ENCODE measurements around the gene ULK3. TPM values are rescaled to one million over a fixed set of nuclear protein-coding genes. Genes with fewer than 3 reads are reported as not detected.

The ULK3 gene
- total RNA-seq, 3 donors from 2014 or later (not counting 1 experiment from before 2014, with no cell fraction given) = 54.8 to 75.1 (median 64.7) TPM

DNA sequence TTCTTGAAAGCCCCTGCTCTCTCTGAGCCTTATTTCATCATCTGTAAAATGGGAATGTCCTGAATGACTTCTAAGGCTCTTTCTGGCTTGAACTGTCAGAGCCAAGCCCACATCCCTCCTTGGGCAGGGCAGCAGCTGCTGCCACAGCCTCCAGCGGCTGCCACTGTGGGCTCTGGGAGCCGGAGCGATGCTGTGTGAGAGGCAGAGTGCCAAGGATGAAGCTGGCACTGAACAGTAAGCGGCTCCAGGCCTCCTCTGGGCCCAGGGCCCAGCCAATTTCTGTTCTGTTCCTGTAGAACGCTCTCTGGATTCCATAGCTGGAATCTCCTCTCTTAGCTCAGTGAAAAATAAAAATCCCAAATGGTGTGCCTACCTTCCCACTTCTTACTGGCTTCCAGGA lies 12.1 kb downstream of the ULK3 start:
- Histone ChIP-seq H3K4me3 (ENCODE audit: low read length) (no peak overlapping the region), H3K4me1 (ENCODE audit: control insufficient read depth, insufficient read depth, low read length) (peaks cover 9% of the 10 kb centered on the region), H3K27ac (ENCODE audit: low read length) (no peak overlapping the region), H3K27me3 (ENCODE audit: control insufficient read depth, insufficient read depth, low read length) (peaks cover 13% of the 10 kb centered on the region), H3K9me3 (ENCODE audit: control insufficient read depth, insufficient read depth, low read length) (no peaks in the 10 kb centered on the region), H3K36me3 (ENCODE audit: control insufficient read depth, insufficient read depth, low read length) (no peaks in the 10 kb centered on the region)
- TF ChIP-seq, protein P1, sequence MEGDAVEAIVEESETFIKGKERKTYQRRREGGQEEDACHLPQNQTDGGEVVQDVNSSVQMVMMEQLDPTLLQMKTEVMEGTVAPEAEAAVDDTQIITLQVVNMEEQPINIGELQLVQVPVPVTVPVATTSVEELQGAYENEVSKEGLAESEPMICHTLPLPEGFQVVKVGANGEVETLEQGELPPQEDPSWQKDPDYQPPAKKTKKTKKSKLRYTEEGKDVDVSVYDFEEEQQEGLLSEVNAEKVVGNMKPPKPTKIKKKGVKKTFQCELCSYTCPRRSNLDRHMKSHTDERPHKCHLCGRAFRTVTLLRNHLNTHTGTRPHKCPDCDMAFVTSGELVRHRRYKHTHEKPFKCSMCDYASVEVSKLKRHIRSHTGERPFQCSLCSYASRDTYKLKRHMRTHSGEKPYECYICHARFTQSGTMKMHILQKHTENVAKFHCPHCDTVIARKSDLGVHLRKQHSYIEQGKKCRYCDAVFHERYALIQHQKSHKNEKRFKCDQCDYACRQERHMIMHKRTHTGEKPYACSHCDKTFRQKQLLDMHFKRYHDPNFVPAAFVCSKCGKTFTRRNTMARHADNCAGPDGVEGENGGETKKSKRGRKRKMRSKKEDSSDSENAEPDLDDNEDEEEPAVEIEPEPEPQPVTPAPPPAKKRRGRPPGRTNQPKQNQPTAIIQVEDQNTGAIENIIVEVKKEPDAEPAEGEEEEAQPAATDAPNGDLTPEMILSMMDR (IDR thresholded peaks at IDR 0.05) = no peak
- no peak overlapping the region for H3K27ac Mint-ChIP-seq
- peaks cover 8 to 16% of the 10 kb centered on the region in 2 donors for H3K27me3 Mint-ChIP-seq (ENCODE audit: low read depth in 2 of 2)
- DNase-seq (no peak), ATAC-seq (no peak)
- 89% methylated on average over 5 of the region's 5 CpGs for WGBS (ENCODE audit: insufficient coverage)
- no peaks in the 10 kb centered on the region for H3K36me3 Mint-ChIP-seq
- intact Hi-C loops (cut with micrococcal nuclease) = no loop called here
- no peak overlapping the region for H3K4me3 Mint-ChIP-seq
- H3K4me1 Mint-ChIP-seq = peaks cover 4 to 11% of the 10 kb centered on the region in 2 donors
- no peaks in the 10 kb centered on the region for H3K9me3 Mint-ChIP-seq

DNA sequence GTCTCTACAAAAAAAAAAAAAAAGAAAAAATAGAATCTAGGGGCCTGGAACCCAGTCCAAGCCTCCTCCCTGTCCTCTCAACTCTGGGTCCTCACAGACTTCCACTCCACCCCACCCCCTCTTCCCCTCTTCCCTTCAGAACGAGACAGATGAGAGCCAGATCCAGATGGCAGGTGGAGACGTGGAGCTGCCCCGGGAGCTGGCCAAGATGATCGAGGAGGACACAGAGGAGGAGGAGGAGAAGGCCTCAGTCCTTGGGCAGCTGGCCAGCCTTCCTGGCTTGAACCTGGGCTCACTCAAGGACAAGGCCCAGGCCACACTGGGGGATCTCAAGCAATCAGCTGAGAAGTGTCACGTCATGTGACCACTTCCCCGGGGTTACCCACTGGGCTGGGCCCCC lies 13.0 kb downstream of the ULK3 start:
- no peak overlapping the region for H3K4me3 Mint-ChIP-seq
- Histone ChIP-seq H3K27ac (ENCODE audit: low read length) (no peak overlapping the region), H3K9me3 (ENCODE audit: control insufficient read depth, insufficient read depth, low read length) (no peaks in the 10 kb centered on the region), H3K4me3 (ENCODE audit: low read length) (no peak overlapping the region), H3K36me3 (ENCODE audit: control insufficient read depth, insufficient read depth, low read length) (no peaks in the 10 kb centered on the region), H3K4me1 (ENCODE audit: control insufficient read depth, insufficient read depth, low read length) (peaks cover 9% of the 10 kb centered on the region), H3K27me3 (ENCODE audit: control insufficient read depth, insufficient read depth, low read length) (peaks cover 18% of the 10 kb centered on the region)
- no peak overlapping the region for H3K27ac Mint-ChIP-seq
- intact Hi-C loops (cut with micrococcal nuclease) = no loop called here
- TF ChIP-seq, protein P1 (IDR thresholded peaks at IDR 0.05) = no peak
- H3K27me3 Mint-ChIP-seq (ENCODE audit: low read depth in 2 of 2) = peaks cover 8 to 18% of the 10 kb centered on the region in 2 donors
- 86% methylated on average over 6 of the region's 6 CpGs for WGBS (ENCODE audit: insufficient coverage)
- ATAC-seq = no peak
- H3K36me3 Mint-ChIP-seq = no peaks in the 10 kb centered on the region
- no peak for DNase-seq
- H3K4me1 Mint-ChIP-seq = peaks cover under 1 to 8% of the 10 kb centered on the region in 2 donors
- no peaks in the 10 kb centered on the region for H3K9me3 Mint-ChIP-seq

- Mint-ChIP-seq H3K27ac (no peak overlapping the region), H3K36me3 (no peaks in the 10 kb centered on the region), H3K4me1 (peaks cover 0 to 5% of the 10 kb centered on the region in 2 donors), H3K27me3 (ENCODE audit: low read depth in 2 of 2) (peaks cover 8 to 22% of the 10 kb centered on the region in 2 donors), H3K4me3 (no peak overlapping the region), H3K9me3 (no peaks in the 10 kb centered on the region)
- intact Hi-C loops (cut with micrococcal nuclease) = no loop called here
- TF ChIP-seq, protein P1 (IDR thresholded peaks at IDR 0.05) = no peak
- WGBS (ENCODE audit: insufficient coverage) = 66% methylated on average over 2 of the region's 3 CpGs
- Histone ChIP-seq H3K27me3 (ENCODE audit: control insufficient read depth, insufficient read depth, low read length) (peaks cover 18% of the 10 kb centered on the region), H3K4me1 (ENCODE audit: control insufficient read depth, insufficient read depth, low read length) (peaks cover 9% of the 10 kb centered on the region), H3K9me3 (ENCODE audit: control insufficient read depth, insufficient read depth, low read length) (no peaks in the 10 kb centered on the region), H3K36me3 (ENCODE audit: control insufficient read depth, insufficient read depth, low read length) (no peaks in the 10 kb centered on the region), H3K27ac (ENCODE audit: low read length) (no peak overlapping the region), H3K4me3 (ENCODE audit: low read length) (no peak overlapping the region)
- no peak for DNase-seq
- ATAC-seq = no peak
These were observed 13.5 kb downstream of the ULK3 start for GRCh38 chr15:74829486-74829885.

GRCh38 chr15:74828835-74829234 lies 14.1 kb downstream of the ULK3 start:
- no peak for DNase-seq
- H3K4me1 Mint-ChIP-seq = peaks cover 0 to 5% of the 10 kb centered on the region in 2 donors
- intact Hi-C loops (cut with micrococcal nuclease) = no loop called here
- 90% methylated on average over 6 of the region's 6 CpGs for WGBS (ENCODE audit: insufficient coverage)
- peaks cover 8 to 24% of the 10 kb centered on the region in 2 donors for H3K27me3 Mint-ChIP-seq (ENCODE audit: low read depth in 2 of 2)
- Histone ChIP-seq H3K27ac (ENCODE audit: low read length) (no peak overlapping the region), H3K36me3 (ENCODE audit: control insufficient read depth, insufficient read depth, low read length) (no peaks in the 10 kb centered on the region), H3K4me3 (ENCODE audit: low read length) (no peak overlapping the region), H3K27me3 (ENCODE audit: control insufficient read depth, insufficient read depth, low read length) (peaks cover 18% of the 10 kb centered on the region), H3K4me1 (ENCODE audit: control insufficient read depth, insufficient read depth, low read length) (peaks cover 9% of the 10 kb centered on the region), H3K9me3 (ENCODE audit: control insufficient read depth, insufficient read depth, low read length) (no peaks in the 10 kb centered on the region)
- no peaks in the 10 kb centered on the region for H3K36me3 Mint-ChIP-seq
- no peak overlapping the region for H3K27ac Mint-ChIP-seq
- TF ChIP-seq, protein P1 (IDR thresholded peaks at IDR 0.05) = no peak
- ATAC-seq = no peak
- H3K9me3 Mint-ChIP-seq = no peaks in the 10 kb centered on the region
- no peak overlapping the region for H3K4me3 Mint-ChIP-seq
